ENCODE data around the gene LRP1B.

Gene LRP1B

DNA sequence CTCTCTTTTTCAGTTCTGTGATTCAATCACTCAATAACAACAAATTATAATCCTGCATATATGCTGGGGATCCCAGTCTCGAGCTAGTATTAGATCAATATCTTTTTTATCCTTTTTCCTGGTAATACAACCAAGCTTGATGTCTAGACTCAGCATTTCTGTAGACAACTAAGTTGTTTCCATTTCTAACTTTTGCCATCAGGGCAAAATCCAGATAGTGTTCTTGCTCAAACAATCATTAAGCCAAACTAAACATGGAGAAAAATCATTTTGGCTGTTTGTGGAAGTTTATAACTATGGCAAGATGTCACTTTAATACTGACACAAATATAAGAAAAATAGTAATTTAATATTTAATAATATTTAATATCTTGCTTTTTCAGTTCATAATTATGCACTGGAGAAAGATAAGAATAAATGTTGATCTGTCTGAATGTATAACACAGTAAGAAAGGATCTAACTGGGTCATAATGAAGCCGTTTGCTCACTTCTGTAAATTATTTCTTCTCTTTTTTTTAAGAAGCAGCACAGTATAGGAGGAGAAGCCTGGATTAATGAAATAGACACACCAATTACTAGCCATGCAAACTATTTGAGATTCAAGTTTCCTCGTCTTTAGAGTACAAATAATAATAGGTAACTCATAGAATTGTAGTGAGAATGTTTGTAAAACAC lies 979.1 kb downstream of the LRP1B start:
- no peak for DNase-seq (ENCODE audit: low read depth, low spot score)

DNA sequence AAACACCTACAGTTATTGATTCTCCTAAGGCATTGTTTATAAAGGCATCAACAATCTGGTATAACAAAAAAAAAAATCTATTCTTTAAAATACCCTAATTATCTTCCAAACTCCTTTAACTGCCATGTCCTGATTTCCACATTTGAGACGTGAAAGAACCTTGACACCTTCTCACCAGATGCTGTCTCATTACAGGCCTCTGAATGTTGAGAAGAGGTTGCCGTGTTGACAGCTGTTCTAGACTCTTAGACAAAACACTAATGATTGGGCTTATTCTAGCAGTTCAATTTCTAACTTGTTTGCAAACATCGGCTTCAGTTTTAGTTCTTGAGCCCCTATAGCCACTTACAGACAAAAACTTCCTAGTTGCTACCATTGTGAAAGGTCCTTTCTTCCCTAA lies 988.8 kb downstream of the LRP1B start:
- no peak for DNase-seq (ENCODE audit: low read depth, low spot score)

DNA sequence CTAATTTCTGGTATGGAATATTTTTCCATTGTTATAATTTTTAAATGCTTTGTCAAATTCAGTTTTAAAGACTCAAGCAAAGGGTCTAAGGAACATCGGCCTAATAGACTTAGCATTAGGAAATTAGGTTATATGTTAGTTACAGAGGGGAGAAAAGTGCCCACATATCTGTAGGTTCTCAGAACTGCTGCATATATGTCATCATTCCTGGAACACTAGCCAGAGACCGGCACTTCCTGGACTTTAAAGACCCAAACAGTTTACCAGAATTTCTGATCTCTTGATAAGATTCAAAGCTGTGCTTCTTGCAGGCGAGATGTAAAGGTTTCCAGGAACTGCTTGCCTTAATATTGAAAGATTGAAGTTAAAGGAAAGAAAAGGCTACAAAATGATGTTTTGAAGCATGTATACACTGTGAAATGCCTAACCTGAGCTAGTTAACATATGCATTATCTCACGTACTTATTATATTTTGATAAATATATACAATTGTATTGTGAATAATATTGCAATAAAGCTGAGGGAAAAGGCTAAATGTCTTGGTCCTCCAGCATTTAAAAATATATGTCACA lies 993.6 kb downstream of the LRP1B start:
- no peak for DNase-seq (ENCODE audit: low read depth, low spot score)

DNA sequence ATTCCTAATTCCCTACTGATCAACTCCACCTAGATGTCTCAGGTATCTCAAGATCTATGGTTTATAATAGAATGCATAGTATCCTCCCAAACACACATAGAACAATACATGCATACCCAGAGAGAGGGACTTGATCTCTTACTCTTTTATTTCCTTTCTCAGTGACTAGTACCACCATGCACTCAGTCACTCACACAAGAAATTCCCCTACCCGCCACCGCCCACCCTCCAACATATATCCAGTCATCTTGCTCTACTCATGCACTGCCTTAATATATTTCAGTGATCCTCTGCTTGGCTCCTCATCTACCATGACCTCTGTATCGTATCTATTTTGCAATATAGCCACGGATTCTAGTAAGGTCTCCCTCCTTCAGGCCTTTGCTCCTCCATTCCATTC lies 996.9 kb downstream of the LRP1B start:
- no peak for DNase-seq (ENCODE audit: low read depth, low spot score)

DNA sequence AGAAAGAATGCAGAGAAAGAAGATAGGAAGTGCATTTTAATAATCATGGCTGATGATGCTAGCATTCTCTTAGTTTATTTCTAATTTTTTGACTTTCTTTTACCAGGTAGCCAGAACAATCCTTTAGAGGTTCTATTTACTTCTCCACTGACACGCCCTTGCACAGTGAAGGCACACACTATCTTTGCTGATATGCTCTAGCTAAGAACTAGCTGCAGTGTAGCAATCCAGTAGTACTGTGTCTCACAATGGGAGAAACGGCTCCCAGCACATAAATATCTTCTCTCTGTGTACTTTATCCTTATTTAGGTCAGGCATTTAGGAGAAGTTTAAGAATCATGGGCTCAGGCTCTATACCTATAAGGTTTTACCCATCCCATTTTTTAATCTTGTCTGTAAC lies 1005.4 kb downstream of the LRP1B start:
- DNase-seq (ENCODE audit: low read depth, low spot score): no peak

DNA sequence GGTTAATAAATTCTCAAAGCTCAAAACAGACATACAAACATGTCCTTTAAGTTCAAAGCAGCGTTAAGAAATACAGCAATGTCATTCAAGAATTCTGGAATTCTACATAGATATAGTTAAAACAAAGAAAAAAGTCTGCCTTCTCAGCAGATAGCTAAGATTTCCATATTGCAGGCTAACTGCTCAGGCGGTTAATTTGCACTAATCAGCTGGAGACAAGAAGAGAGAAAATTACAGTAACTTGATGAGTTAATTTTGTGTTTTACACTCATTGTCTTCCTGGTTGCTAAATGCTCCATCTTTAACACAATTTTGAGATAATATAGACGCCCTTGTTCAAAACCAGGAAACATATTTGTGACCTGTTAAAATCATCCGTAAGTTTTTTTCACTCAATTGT lies 1012.0 kb downstream of the LRP1B start:
- DNase-seq (ENCODE audit: low read depth, low spot score): no peak

DNA sequence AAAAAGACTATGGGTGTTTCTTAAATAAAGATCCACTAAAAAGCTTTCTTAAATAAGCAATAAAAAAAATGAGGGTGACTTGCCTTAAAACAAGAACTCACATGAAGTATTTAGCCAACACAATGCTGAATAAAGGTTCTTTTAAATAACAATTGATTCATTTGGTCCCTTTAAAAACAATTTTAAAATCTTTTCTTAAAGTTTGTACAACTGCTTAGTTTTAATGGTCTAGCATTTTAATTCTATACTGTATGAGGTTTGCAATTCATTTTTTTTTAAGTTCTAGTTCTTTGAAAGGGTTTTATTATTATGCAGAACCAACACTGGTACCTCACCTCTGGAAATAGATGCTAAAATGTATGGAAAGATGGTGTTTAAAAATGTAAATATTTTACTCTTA lies 1017.5 kb downstream of the LRP1B start:
- no peak for DNase-seq (ENCODE audit: low read depth, low spot score)

DNA sequence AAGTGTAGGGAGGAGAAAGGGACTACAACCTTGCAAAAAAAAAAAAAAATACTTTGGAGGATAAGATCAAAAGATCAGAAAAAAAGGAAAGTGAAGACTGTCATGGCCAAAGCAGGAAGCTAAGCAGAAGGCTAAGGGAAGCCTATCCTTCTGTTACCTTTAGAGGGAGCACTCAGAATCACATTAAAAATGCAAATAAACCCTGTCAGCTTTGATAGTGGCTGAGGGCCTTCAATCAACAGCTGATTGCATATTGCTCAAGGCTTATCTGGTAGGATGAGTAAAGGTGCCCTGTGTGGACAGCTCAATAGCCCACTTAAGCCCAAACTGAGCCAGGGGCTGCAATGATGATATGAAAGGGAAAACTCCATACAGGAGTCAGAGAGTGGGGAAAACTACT lies 1021.2 kb downstream of the LRP1B start:
- DNase-seq (ENCODE audit: low read depth, low spot score): no peak

DNA sequence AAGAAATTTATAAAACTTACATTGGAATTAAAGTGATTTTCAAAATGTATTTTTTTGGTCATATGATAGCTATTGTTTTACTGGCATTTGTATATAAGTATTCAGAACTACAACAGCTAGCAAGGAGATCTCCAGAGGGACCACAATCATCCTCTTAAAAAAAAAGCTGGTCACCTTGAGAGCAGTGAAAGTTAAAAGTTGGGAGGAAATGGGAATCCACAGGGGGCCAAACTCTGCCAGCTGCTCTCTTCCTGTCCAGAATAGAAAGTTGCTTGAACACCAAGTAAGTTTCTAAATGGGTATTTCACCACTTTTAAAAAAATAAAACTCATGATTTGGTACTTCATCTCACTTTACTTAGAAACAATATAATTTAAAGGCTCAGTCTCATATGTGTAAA lies 1025.1 kb downstream of the LRP1B start:
- peak; percentile 37 for DNase-seq (ENCODE audit: low read depth, low spot score)

DNA sequence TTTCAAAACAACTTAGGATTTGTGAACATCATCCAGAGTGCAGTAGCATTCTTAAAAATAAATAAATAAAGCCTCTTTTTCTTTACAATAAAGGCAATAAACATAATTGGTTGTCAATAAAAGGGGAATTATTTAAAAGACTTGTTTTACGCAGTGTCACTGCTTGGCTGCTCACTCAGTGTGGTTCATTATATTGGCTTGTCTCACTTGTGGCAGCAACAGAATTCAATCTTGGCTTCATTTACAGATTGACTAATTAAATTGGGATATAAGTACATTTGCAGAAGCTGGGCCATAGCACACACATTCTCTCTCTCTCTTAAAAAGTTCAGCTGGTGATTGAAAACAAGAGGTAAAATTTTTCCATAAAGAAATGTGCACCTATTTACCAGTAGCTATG lies 1027.6 kb downstream of the LRP1B start:
- no peak for DNase-seq (ENCODE audit: low read depth, low spot score)

DNA sequence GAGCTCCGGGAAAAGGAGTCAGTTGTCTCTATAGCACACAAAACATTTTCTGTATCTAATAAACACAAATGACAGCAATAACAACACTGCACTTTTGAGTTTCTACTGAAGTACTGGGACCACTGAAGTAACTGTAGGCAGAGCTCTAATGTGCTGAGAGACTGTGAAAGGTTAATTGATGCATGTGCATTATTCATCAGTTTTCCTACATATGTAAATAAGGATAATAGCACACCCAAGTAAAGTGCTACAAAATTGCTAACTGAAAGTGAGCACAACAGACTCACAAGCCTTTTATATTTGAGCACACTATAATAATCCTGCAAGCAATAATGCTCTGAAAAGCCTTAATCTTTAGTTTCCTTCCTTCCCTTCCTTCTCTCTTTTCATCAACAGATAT lies 1051.6 kb downstream of the LRP1B start:
- no peak for DNase-seq (ENCODE audit: low read depth, low spot score)

DNA sequence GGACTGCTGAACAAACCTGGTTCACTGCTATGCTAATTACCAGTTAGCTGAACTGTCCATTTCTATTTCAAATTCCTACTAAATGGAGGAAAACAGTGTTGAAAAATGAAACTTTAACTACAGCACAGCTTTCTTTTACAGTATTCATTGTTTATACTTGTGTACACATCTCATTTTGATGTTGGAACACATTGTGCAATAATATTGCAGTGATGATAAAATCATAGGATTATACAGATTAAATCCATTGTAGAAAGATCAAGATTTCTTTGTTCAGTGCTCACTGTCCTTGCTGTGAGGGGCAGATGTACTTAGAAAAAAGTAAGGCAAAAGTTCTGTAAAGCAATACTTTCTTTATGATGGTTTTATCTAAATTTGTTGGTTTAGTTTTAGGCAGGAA lies 1055.1 kb downstream of the LRP1B start:
- DNase-seq (ENCODE audit: low read depth, low spot score): no peak

DNA sequence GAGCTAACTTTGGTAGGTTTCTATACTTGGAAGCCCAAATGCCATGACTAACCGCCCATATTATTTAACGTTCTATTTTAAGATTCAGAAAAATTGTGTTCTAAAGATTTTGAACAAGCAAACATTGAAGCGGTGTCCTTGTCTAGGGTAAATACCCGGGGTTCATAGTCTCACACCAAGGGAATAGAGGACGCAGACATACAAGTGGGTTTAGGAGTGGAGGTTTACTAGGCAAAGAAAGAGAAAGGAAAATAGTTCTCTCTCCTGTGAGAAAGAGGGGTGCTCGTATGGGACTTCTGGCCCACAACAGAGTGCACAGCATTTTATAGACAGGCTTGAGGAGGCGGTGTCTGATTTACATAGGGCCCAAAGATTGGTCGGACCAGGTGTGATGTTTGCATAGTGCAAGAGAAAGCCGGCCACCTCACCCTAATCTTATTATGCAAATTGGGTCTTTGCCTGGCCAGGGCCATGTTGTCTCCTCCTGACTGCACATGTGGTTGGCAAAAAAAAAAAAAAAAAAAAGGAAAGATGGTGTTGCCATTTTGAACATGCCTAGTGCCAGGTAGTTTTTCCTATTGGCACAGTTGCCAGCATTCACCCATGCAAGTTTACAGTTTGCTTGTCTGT lies 1062.6 kb downstream of the LRP1B start:
- no peak for DNase-seq (ENCODE audit: low read depth, low spot score)

DNA sequence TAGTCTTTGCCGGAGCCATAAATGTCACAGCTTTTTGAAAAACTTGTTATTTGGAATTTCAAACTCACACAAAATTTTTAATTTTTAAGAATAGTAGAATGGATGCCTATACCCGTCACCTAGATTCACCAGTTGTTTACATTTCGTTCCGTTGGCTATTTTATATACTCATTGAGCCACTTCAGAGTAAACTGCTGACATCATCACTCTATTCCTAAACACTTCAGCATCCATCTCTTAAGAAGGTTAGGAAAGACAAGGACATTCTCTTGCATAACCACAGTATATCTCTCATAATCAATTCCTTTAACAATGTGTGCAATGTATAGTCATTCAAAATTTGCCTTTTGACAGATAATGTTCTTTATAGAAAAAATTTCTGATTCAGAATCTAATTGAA lies 1065.8 kb downstream of the LRP1B start:
- no peak for DNase-seq (ENCODE audit: low read depth, low spot score)

DNA sequence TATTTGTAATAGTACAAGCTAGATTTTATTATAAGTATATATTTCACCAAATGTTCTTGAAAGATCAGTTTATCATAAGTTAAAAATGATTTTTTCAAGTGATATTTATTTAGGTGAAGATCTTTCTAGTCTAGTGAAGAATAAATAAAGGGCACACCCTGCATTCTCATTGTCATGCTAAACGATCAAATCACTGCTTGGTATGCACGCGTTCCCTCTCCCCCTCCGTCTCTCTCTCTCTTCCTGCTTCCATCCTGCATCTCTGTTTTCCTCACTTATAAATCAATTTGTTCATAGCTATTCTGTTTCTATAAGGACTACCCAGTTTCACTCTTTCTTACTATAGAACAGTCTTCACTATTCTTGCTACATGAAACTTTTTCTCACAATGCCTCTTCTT lies 1067.4 kb downstream of the LRP1B start:
- DNase-seq (ENCODE audit: low read depth, low spot score): no peak

DNA sequence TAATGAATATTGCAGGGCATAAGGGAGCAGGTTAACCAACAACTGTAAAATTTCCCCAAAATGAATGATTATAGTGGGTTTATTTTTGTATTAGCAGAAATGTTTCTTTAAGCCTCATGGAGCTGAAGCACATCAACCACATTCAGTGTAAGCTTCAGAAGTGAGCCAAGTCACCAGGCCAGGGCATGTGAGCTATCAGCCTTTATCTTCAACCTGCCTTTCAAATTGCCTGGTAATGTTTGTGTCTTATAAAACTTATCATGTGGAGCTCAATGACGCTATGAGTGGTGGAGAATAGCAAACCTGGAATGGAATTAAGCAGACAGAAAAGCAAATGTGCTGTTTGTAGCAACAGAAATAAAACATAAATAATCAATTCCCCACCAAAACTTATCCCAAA lies 1068.4 kb downstream of the LRP1B start:
- no peak for DNase-seq (ENCODE audit: low read depth, low spot score)

DNA sequence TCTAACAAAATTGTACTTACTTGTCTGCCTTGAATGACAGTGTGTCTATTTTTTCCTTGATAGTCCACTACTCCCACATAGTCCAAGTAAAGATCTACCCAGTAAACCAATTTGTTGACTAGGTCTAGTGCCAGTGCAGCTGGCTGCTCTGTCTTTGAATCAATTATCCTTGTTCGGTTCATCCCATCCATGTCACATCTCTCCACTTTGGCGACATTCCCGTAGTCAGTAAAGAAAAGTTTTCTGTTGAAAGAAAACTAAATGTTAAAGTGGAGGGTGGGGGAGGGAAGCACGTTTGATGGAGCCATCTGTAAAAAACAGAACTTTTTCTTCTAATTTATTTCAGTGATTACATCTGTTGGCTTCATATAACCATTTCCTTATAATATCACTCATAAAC lies 1068.8 kb downstream of the LRP1B start:
- no peak for DNase-seq (ENCODE audit: low read depth, low spot score)

DNA sequence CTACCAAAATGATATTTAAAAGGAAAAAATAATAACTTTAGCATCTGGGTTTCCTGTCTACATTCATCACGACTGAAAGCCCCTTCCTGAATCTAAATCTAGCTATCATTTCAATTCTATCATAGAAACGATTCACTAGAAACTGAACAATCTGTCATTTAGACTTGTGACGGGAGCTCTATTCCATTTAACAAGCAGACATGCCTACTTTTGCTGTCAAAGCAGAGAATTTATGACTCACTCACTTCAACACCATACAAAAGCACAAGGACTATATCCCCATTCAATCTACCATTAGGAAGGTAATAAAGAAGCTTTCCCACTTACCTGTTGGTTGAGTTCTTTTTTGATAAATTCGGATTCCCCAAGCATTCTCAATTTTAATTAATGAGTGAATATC lies 1072.3 kb downstream of the LRP1B start:
- DNase-seq (ENCODE audit: low read depth, low spot score): no peak

DNA sequence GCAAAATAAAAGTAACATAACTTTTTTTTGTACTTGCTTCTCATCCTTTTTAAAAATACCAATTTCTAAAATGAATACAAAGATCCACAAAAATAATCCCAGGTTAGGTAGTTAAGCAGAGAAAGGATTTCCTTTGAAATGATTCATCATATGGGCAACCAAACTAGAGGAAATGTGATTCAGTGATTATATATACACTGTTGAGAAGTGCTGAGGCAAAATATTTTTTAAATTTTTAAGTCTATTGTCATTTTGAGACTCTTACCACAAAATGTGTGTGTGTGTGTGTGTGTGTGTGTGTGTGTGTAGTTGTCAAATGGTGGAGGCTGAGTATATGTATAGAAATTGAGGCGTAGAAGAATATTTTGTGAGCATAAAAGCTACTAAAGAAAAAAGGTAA lies 1075.3 kb downstream of the LRP1B start:
- no peak for DNase-seq (ENCODE audit: low read depth, low spot score)

DNA sequence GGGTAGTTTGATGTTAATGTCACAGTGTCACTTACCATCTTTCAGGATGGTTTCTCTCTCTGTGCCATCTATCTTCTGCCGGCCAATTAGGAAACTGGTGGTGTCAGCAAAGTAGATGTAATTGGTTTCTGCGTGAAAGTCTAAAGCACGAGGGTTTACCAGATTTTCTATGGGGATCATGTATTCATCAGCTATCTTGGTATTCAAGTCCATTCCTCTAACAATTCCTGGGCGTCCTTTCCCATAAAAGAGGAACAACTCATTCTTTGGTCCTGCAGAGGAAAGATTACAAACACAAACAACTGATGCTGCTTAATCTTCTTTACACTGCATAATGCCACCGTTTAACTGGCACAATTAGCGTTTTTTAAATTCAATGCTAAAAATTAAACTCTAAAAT lies 1081.9 kb downstream of the LRP1B start:
- no peak for DNase-seq (ENCODE audit: low read depth, low spot score)

DNA sequence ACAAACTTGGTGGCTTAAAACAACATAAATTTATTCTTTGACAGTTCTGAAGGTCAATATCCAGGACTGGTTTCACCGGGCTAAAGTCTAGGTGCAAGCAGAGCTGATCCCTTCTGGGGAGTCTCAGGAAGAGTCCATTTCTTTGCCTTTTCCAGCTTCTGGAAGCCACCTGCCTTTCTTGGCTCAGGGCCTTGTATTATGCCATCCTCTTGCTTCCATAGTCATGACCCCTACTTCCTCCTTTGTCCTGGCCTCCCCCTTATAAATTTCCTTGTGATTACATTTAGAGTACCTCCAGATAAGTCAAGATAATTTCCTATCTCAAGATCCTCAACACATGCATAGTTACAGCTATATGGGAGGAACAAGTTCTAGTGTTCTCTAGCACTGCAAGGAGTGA lies 1089.5 kb downstream of the LRP1B start:
- DNase-seq (ENCODE audit: low read depth, low spot score): no peak

DNA sequence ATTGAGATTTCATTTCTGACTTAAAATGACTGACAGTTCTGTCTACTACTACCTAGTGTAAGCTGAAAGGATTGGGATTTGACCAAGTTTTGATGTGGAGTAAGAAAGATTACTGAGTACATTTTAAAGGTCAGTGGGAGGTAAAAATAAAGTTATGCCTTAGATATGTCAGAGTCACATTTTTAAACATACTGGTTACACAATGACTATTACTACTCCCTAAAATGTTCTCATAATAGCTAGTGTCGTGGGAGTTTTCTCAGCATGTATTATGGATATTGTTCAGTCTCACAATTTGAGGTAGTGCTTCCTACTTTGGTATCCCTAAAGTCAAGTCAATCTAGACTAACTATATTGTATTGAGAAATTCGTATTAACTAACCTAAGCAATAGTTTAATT lies 1092.5 kb downstream of the LRP1B start:
- DNase-seq (ENCODE audit: low read depth, low spot score): no peak

DNA sequence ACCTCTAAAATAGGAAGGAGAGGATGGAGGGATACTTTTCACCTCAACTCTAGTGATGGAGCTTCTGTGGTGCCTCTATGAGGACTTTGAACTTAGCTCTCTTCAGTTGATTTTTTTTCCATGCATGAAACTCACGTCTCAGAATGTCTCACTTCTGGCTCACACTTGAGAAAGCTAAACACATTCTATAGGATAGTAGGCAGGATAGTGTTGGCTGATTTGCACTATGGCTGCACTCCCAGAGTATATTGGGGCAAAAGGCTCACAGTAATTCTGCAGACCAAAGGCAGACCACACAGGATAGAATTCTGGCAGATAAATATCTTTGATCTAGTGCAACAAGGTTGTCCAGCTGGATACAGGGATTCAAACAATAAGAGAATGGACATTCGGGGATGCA lies 1093.5 kb downstream of the LRP1B start:
- no peak for DNase-seq (ENCODE audit: low read depth, low spot score)

All from smooth muscle cell of the brain vasculature (primary cell).